Caco-2 (cell line): Measurements from ENCODE around the gene CFAP157. TPM values are rescaled to one million over a fixed set of nuclear protein-coding genes. Genes with fewer than 3 reads are reported as not detected.

ENCODE experiments used
- BruUV-seq: library from RNA; stranded (reverse); fragments of 400-500 nt; replicated peaks from 2 replicates; lab custom pipeline; 2021; lab: Mats Ljungman, UMichigan
- CTCF ChIA-PET: fragments of 300-600 bp; sonication (Branson Sonifier 250); formaldehyde crosslinking; loops from one replicate; lab custom pipeline; 2022; ENCODE audit warnings: antibody characterized with exemption; lab: Charles Lee
- POLR2A ChIA-PET: fragments of 300-600 bp; sonication (Branson Sonifier 250); formaldehyde crosslinking; loops from one replicate; lab custom pipeline; 2022; ENCODE audit warnings: antibody characterized with exemption; lab: Charles Lee
- DNase-seq, 2 experiments: peaks; one replicate each; pipeline versions ENCODE4 v3.0.0 to v3.0.0-alpha.2; 2020 to 2022
- H3K27me3 ChIP-seq: replicated peaks from 2 replicates; pipeline ENCODE4 v1.6.0; 2011; ENCODE audit warnings: low read length; ENCODE audit not compliant: control insufficient read depth, insufficient read depth
- H3K36me3 ChIP-seq: 2 replicates; pipeline ENCODE4 v1.5.1; 2011; ENCODE audit warnings: low read length; ENCODE audit not compliant: control insufficient read depth, insufficient read depth
- H3K4me1 ChIP-seq: fragments of 250-450 bp; sonication (Bioruptor Pico); 2 replicates; pipeline ENCODE4 v1.5.1; 2020; ENCODE audit warnings: mild to moderate bottlenecking
- H3K4me3 ChIP-seq: 2 replicates; pipeline ENCODE4 v1.5.1; 2011; ENCODE audit warnings: low read depth, mild to moderate bottlenecking, control low read depth, low read length
- H3K9me3 ChIP-seq: fragments of 250-450 bp; sonication (Bioruptor Pico); 2 replicates; pipeline ENCODE4 v1.5.1; 2020; ENCODE audit warnings: mild to moderate bottlenecking, moderate library complexity
- H3K27ac Mint-ChIP-seq: one replicate; pipeline ENCODE4 v1.8.0; 2022; ENCODE audit warnings: mixed read lengths; ENCODE audit not compliant: unreplicated experiment
- H3K27me3 Mint-ChIP-seq: one replicate; pipeline ENCODE4 v1.8.0; 2022; ENCODE audit warnings: mixed read lengths; ENCODE audit not compliant: insufficient read depth, unreplicated experiment
- H3K36me3 Mint-ChIP-seq: one replicate; pipeline ENCODE4 v1.8.0; 2022; ENCODE audit warnings: mild to moderate bottlenecking, mixed read lengths; ENCODE audit not compliant: insufficient read depth, unreplicated experiment
- H3K4me1 Mint-ChIP-seq: one replicate; pipeline ENCODE4 v1.8.0; 2022; ENCODE audit warnings: low read depth, mixed read lengths; ENCODE audit not compliant: unreplicated experiment
- H3K4me3 Mint-ChIP-seq: one replicate; pipeline ENCODE4 v1.8.0; 2022; ENCODE audit warnings: mild to moderate bottlenecking, moderate library complexity, mixed read lengths; ENCODE audit not compliant: unreplicated experiment
- H3K9me3 Mint-ChIP-seq: one replicate; pipeline ENCODE4 v1.8.0; 2022; ENCODE audit warnings: mixed read lengths; ENCODE audit not compliant: unreplicated experiment
- intact Hi-C: fragments of 100-400 bp; cut with micrococcal nuclease; formaldehyde crosslinking; loops from one replicate; pipeline ENCODE4 v1.10.0; 2022; ENCODE audit not compliant: unreplicated experiment
- total RNA-seq: library from RNA; stranded (reverse); gene quantifications from 2 replicates; pipeline ENCODE4 v1.2.3, GENCODE V29; 2022
- TF ChIP-seq, protein P1 (sequence below), 2 experiments: fragments of 200-600 bp in 1 of 2; IDR thresholded peaks; 1 replicate in 1 of 2; 2 replicates in 1 of 2; pipeline versions ENCODE4 v1.5.1 to v1.8.0; 2011 to 2022; ENCODE audit warnings: antibody characterized with exemption in 1 of 2, control low read depth in 1 of 2, inconsistent platforms in 1 of 2, low read depth in 1 of 2, low read length in 1 of 2, mild to moderate bottlenecking in 1 of 2, moderate library complexity in 1 of 2; ENCODE audit not compliant: insufficient read depth in 1 of 2, severe bottlenecking in 1 of 2, unreplicated experiment in 1 of 2

Gene CFAP157
- total RNA-seq, 1 experiment from 2014 or later = not detected

DNA sequence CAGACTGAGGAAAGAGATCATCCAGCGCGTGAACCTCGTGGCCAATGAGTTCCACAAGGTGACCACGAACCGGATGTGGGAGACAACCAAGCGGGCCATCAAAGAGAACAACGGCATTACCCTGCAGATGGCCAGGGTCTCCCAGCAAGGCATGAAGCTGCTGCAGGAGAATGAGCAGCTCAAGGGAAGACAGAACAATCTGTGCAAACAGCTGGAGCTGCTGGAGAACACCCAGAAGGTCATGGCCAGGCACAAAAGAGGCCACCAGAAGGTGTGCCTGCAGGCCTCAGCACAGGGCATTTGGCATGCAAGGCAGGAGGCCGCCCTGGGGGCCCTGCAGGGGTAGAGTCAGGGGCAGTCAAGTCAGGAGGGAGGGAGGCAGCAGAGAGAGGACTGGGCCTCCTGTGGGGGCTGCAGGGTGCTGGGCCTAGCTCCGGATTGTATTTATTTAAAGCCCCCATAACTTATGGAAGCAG is 4.5 kb downstream of the CFAP157 start:
- Mint-ChIP-seq H3K4me1 (peaks cover 7% of the 10 kb centered on the region), H3K4me3 (no peak overlapping the region), H3K9me3 (peaks cover 9% of the 10 kb centered on the region), H3K27me3 (no peaks in the 10 kb centered on the region), H3K27ac (no peak overlapping the region), H3K36me3 (peaks cover 6% of the 10 kb centered on the region)
- H3K36me3 ChIP-seq = no peaks in the 10 kb centered on the region
- ChIA-PET CTCF (no interaction called here), POLR2A (no interaction called here)
- intact Hi-C loops = no loop called here
- TF ChIP-seq, protein P1, sequence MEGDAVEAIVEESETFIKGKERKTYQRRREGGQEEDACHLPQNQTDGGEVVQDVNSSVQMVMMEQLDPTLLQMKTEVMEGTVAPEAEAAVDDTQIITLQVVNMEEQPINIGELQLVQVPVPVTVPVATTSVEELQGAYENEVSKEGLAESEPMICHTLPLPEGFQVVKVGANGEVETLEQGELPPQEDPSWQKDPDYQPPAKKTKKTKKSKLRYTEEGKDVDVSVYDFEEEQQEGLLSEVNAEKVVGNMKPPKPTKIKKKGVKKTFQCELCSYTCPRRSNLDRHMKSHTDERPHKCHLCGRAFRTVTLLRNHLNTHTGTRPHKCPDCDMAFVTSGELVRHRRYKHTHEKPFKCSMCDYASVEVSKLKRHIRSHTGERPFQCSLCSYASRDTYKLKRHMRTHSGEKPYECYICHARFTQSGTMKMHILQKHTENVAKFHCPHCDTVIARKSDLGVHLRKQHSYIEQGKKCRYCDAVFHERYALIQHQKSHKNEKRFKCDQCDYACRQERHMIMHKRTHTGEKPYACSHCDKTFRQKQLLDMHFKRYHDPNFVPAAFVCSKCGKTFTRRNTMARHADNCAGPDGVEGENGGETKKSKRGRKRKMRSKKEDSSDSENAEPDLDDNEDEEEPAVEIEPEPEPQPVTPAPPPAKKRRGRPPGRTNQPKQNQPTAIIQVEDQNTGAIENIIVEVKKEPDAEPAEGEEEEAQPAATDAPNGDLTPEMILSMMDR (IDR thresholded peaks at IDR 0.05; ENCODE audit: insufficient read depth in 1 of 2, low read depth in 1 of 2, low read length in 1 of 2, severe bottlenecking in 1 of 2, unreplicated experiment in 1 of 2) = no peak
- no peaks in the 10 kb centered on the region for H3K9me3 ChIP-seq
- DNase-seq = no peak
- H3K4me1 ChIP-seq = peaks cover 4% of the 10 kb centered on the region; the same call in 1 of the 2 replicates
- H3K27me3 ChIP-seq = no peaks in the 10 kb centered on the region
- H3K4me3 ChIP-seq = no peak overlapping the region
- BruUV-seq = no TSS peak

GRCh38 chr9:127711831-127712274 is 5.1 kb downstream of the CFAP157 start:
- H3K4me3 ChIP-seq = no peak overlapping the region
- ChIA-PET POLR2A (no interaction called here), CTCF (no interaction called here)
- Mint-ChIP-seq H3K36me3 (peaks cover 6% of the 10 kb centered on the region), H3K27me3 (no peaks in the 10 kb centered on the region), H3K9me3 (peaks cover 9% of the 10 kb centered on the region), H3K4me3 (no peak overlapping the region), H3K27ac (no peak overlapping the region), H3K4me1 (peaks cover 7% of the 10 kb centered on the region)
- H3K36me3 ChIP-seq = no peaks in the 10 kb centered on the region
- DNase-seq = no peak
- intact Hi-C loops = no loop called here
- H3K27me3 ChIP-seq = no peaks in the 10 kb centered on the region
- no TSS peak for BruUV-seq
- TF ChIP-seq, protein P1 (IDR thresholded peaks at IDR 0.05; ENCODE audit: insufficient read depth in 1 of 2, low read depth in 1 of 2, low read length in 1 of 2, severe bottlenecking in 1 of 2, unreplicated experiment in 1 of 2) = no peak
- H3K4me1 ChIP-seq = peaks cover 4% of the 10 kb centered on the region; the same call in 1 of the 2 replicates
- no peaks in the 10 kb centered on the region for H3K9me3 ChIP-seq

GRCh38 chr9:127712371-127712770 is 5.6 kb downstream of the CFAP157 start:
- Mint-ChIP-seq H3K9me3 (peaks cover 9% of the 10 kb centered on the region), H3K36me3 (peaks cover 6% of the 10 kb centered on the region), H3K4me1 (peaks cover 7% of the 10 kb centered on the region), H3K4me3 (no peak overlapping the region), H3K27ac (no peak overlapping the region), H3K27me3 (no peaks in the 10 kb centered on the region)
- H3K36me3 ChIP-seq = no peaks in the 10 kb centered on the region
- no peak for DNase-seq
- intact Hi-C loops = no loop called here
- no peaks in the 10 kb centered on the region for H3K9me3 ChIP-seq
- H3K4me1 ChIP-seq = peaks cover 4% of the 10 kb centered on the region; the same call in 1 of the 2 replicates
- no TSS peak for BruUV-seq
- TF ChIP-seq, protein P1 (IDR thresholded peaks at IDR 0.05; ENCODE audit: insufficient read depth in 1 of 2, low read depth in 1 of 2, low read length in 1 of 2, severe bottlenecking in 1 of 2, unreplicated experiment in 1 of 2) = no peak
- CTCF ChIA-PET = no interaction called here
- no peaks in the 10 kb centered on the region for H3K27me3 ChIP-seq
- POLR2A ChIA-PET = no interaction called here
- H3K4me3 ChIP-seq = no peak overlapping the region
